Naive B cell (primary cell): ENCODE results near the gene SORCS2. TPM values are rescaled to one million over a fixed set of nuclear protein-coding genes. Genes with fewer than 3 reads are reported as not detected.

Experiments used
- ATAC-seq, 2 donors: fragments of 150-1000 bp; cut with Tn5 transposase; 2 replicates each; pipeline ENCODE4 v1.10.0; 2021; ENCODE audit warnings: low read depth in 2 of 2, mild to moderate bottlenecking in 2 of 2, moderate library complexity in 2 of 2
- DNase-seq: peaks from one replicate; pipeline ENCODE4 v3.0.0; 2022
- H3K27ac Mint-ChIP-seq, 6 donors: one replicate each; pipeline ENCODE4 v1.8.0; 2020 to 2022; ENCODE audit warnings: mild to moderate bottlenecking in 6 of 6, mixed read lengths in 6 of 6, moderate library complexity in 5 of 6, inconsistent platforms in 2 of 6
- H3K27me3 Mint-ChIP-seq, 3 donors: one replicate each; pipeline ENCODE4 v1.8.0; 2021 to 2022; ENCODE audit warnings: mixed read lengths in 3 of 3, mild to moderate bottlenecking in 1 of 3
- H3K36me3 Mint-ChIP-seq, 2 donors: one replicate each; pipeline ENCODE4 v1.8.0; 2020 to 2022; ENCODE audit warnings: mixed read lengths in 2 of 2, inconsistent platforms in 1 of 2, mild to moderate bottlenecking in 1 of 2
- H3K4me1 Mint-ChIP-seq, 3 donors: one replicate each; pipeline ENCODE4 v1.8.0; 2020 to 2022; ENCODE audit warnings: mixed read lengths in 3 of 3, inconsistent platforms in 1 of 3, mild to moderate bottlenecking in 1 of 3, moderate library complexity in 1 of 3
- H3K4me3 Mint-ChIP-seq, 8 donors: one replicate each; pipeline ENCODE4 v1.8.0; 2020 to 2022; ENCODE audit warnings: mild to moderate bottlenecking in 8 of 8, mixed read lengths in 8 of 8, moderate library complexity in 8 of 8, inconsistent platforms in 2 of 8
- H3K9me3 Mint-ChIP-seq, 7 donors: one replicate each; pipeline ENCODE4 v1.8.0; 2020 to 2022; ENCODE audit warnings: mixed read lengths in 7 of 7, mild to moderate bottlenecking in 5 of 7, inconsistent platforms in 2 of 7, moderate library complexity in 1 of 7
- polyA plus RNA-seq, 6 donors: library from polyadenylated mRNA; unstranded; fragments of 300-500 nt; fragmentation: Illumina TruSeq; gene quantifications; one replicate each; pipeline ENCODE4 v1.2.3, GENCODE V29; 2021; ENCODE audit warnings: low read depth in 6 of 6

SORCS2 gene
- polyA plus RNA-seq, 6 donors from 2014 or later = not detected

DNA sequence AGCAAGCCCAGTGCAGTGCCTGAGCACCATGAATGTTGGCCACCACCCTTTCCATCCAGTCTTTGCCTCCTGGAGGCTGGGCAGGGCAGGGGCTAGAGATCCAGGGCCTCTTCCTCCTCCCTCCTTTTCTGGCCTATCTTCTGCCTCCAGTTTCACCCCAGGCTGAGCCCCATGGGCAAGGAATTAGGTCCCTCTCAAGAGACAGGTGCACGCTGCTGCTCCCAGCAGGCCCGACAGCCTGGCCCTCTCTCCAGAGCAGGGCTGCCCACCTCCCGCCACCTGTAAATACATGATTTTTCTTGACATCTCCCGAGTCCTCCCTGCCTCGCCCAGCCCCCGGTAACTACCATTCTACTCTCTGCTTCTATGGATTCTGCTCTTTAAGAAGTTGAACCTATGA lies 299.6 kb downstream of the SORCS2 start:
- ATAC-seq (no peak), DNase-seq (no peak)
- H3K27ac Mint-ChIP-seq = peak overlapping the region in 1 of 6 donors; percentile 59
- no peaks in the 10 kb centered on the region for H3K36me3 Mint-ChIP-seq
- H3K9me3 Mint-ChIP-seq = peaks cover 0 to 19% (median 5%) of the 10 kb centered on the region in 7 donors
- H3K4me1 Mint-ChIP-seq = no peaks in the 10 kb centered on the region
- H3K4me3 Mint-ChIP-seq = no peak overlapping the region
- peaks cover 10 to 27% (median 11%) of the 10 kb centered on the region in 3 donors for H3K27me3 Mint-ChIP-seq

DNA sequence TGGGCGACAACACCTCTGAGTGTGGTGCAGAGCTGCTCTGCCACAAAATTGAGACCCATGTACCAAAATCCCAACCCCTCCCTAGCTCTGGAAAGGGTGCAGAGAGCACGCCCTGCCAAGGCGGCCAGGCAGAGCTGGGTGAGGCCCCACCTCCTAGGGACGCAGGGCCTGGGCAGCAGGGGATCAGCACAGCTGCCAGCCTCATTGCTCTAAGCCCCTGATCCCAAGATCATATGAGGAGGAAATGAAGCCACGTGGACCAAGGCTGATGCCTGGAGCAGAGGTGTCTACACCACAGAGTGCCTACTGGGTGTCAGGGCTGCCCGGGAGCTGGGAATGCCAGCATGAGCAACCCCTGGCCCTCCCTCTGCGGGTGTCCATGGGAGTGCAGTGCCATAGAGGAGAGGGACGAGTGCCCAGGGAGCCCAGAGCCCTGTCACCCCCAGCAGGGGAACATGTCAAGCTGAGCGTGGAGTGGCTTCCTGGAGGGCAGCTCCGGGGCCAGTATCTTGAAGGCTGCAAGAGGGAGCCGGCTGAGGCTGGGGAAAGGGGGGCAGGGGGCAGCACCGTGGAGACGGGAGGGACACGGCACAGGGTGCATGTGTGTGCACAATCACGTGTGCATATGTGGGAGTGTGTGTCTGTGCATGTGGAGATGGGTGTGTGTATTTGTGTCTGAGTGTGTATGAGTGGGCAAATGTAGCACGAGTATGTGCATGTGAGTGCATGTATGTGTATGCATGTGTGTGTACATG lies 306.3 kb downstream of the SORCS2 start:
- Mint-ChIP-seq H3K4me1 (peaks cover 0 to 1% (median 0%) of the 10 kb centered on the region in 3 donors), H3K9me3 (peaks cover 0 to 12% (median 2%) of the 10 kb centered on the region in 7 donors), H3K4me3 (no peak overlapping the region), H3K36me3 (no peaks in the 10 kb centered on the region), H3K27ac (no peak overlapping the region), H3K27me3 (peaks cover 0 to 14% (median 0%) of the 10 kb centered on the region in 3 donors)
- no peak for DNase-seq
- ATAC-seq = no peak

DNA sequence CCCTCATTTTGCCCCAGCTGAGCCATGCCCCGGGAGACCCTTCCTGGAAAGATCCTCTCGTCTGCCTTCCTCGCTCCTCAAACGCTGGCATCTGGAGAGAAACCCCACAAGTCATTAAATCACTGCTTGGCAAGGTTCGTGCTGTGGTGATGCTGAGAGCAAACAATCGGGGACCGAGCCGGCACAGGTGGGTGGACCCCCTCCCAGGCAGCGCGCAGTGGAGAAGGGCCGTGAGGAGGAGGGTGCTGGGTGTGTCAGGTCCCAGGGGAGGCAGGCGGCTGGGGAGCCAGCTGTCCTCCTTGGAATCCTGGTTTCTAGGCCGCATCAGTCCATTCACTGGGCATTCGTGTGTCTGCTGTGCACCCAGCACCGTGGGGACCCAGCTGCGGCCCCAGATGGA lies 307.3 kb downstream of the SORCS2 start:
- H3K27me3 Mint-ChIP-seq = peaks cover 0 to 14% (median 2%) of the 10 kb centered on the region in 3 donors
- H3K9me3 Mint-ChIP-seq = peaks cover 0 to 1% (median 0%) of the 10 kb centered on the region in 7 donors
- ATAC-seq (no peak), DNase-seq (no peak)
- no peak overlapping the region for H3K4me3 Mint-ChIP-seq
- H3K36me3 Mint-ChIP-seq = no peaks in the 10 kb centered on the region
- peaks cover 0 to 1% (median 0%) of the 10 kb centered on the region in 3 donors for H3K4me1 Mint-ChIP-seq
- no peak overlapping the region for H3K27ac Mint-ChIP-seq

DNA sequence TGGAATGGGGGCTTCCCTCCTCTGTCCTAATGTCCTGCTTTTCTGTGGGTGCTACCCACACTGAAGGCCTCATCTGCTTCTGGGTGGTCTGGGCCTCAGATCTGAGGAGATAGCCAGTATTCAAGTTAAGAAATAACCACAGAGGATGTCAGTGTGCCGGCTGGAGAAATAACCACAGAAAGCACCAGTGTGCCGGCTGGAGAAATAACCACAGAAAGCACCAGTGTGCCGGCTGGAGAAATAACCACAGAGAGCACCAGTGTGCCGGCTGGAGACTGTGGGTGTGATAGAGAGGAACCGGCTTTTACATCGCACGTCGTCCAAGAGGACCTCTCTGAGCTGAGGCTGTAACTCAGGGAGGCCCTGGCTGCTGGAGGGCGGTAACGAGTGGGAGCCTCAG lies 308.1 kb downstream of the SORCS2 start:
- Mint-ChIP-seq H3K27ac (no peak overlapping the region), H3K36me3 (no peaks in the 10 kb centered on the region), H3K4me3 (no peak overlapping the region), H3K27me3 (peaks cover 0 to 14% (median 6%) of the 10 kb centered on the region in 3 donors), H3K4me1 (peaks cover 0 to 1% (median 0%) of the 10 kb centered on the region in 3 donors), H3K9me3 (no peaks in the 10 kb centered on the region)
- DNase-seq = no peak
- no peak for ATAC-seq

DNA sequence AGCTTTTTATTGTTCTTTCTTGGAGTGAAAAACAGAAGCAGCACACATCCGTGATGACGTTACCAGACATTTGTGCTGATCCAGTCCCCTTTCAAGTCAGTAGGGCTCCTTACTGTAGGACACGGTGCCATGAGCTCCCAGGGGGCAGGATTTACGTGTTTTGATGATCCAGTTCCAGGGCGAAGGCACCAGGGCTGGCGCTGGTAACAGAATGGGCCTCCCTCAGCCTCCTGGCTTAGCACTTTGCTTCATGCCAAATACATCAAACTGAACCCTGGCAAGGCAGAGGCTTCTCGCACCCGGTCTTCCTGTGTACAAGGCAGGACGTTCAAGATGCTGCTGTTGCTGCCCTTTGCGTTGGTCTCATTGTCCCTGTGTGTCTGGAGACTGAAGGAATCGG lies 309.0 kb downstream of the SORCS2 start:
- no peak overlapping the region for H3K4me3 Mint-ChIP-seq
- H3K9me3 Mint-ChIP-seq = no peaks in the 10 kb centered on the region
- peaks cover 0 to 14% (median 6%) of the 10 kb centered on the region in 3 donors for H3K27me3 Mint-ChIP-seq

DNA sequence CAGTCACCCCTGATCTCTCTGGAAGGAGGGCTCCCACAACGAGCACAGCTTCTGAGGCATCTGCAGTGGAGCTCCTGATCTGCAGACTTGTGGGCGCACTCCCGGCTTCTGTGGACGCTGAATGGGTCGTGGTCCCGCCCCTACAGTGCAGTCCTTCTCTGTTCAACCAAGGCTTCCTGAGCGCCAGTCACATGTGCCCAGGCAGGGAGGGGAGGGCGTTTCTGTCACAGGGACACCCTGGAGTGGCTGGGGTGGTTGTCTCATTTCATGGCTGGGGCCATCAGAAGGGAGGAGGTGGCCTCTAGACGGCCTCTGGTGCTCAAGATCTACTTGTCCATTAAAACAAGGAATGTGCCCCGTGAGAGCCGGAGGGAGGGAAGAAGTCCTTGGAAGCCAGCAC lies 309.5 kb downstream of the SORCS2 start:
- Mint-ChIP-seq H3K4me1 (peaks cover 0 to 1% (median 0%) of the 10 kb centered on the region in 3 donors), H3K4me3 (no peak overlapping the region), H3K27me3 (peaks cover 0 to 14% (median 6%) of the 10 kb centered on the region in 3 donors), H3K27ac (no peak overlapping the region), H3K36me3 (no peaks in the 10 kb centered on the region), H3K9me3 (no peaks in the 10 kb centered on the region)
- no peak for DNase-seq
- no peak for ATAC-seq

More for the DNA sequence above, 309.0 kb downstream of the SORCS2 start:
- Mint-ChIP-seq H3K36me3 (no peaks in the 10 kb centered on the region), H3K4me1 (peaks cover 0 to 1% (median 0%) of the 10 kb centered on the region in 3 donors), H3K27ac (no peak overlapping the region)
- ATAC-seq (no peak), DNase-seq (no peak)

DNA sequence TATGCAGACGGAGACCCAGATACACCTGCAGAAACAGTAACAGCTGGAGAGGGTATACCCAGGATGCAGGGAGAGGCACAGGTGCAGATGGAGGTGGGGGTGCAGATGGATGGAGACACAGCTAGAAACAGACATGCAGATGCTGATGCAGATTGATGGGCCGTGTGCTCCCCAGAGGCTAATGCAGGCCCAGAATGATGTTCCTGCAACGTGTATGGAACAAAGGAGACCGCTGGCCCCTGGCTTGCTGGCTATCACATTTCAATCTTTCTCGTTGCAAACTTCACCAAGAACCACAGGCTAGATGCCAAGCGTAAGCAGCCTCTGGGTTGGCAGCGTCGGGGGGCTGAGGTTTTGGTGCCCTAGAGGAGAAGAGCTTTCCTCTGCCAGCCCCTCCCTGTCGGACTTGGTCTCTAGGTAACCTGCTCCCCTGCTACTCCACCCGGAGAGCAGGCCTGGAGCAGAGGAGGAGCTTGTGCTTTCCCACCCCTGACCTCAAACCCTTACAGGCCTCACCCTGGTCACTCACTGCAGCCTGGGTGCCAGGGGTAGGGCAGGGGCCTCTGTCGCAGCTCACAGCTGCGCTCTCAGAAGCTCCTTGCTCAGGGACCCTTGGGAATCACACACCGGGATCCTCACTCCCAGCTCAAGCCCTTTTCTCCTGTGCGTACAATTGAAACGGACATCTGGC lies 311.4 kb downstream of the SORCS2 start:
- peaks cover 3 to 19% (median 7%) of the 10 kb centered on the region in 3 donors for H3K27me3 Mint-ChIP-seq
- peaks cover 6 to 13% (median 13%) of the 10 kb centered on the region in 3 donors for H3K4me1 Mint-ChIP-seq
- ATAC-seq (no peak), DNase-seq (no peak)
- H3K9me3 Mint-ChIP-seq = no peaks in the 10 kb centered on the region
- no peak overlapping the region for H3K4me3 Mint-ChIP-seq
- H3K27ac Mint-ChIP-seq = no peak overlapping the region
- H3K36me3 Mint-ChIP-seq = no peaks in the 10 kb centered on the region

DNA sequence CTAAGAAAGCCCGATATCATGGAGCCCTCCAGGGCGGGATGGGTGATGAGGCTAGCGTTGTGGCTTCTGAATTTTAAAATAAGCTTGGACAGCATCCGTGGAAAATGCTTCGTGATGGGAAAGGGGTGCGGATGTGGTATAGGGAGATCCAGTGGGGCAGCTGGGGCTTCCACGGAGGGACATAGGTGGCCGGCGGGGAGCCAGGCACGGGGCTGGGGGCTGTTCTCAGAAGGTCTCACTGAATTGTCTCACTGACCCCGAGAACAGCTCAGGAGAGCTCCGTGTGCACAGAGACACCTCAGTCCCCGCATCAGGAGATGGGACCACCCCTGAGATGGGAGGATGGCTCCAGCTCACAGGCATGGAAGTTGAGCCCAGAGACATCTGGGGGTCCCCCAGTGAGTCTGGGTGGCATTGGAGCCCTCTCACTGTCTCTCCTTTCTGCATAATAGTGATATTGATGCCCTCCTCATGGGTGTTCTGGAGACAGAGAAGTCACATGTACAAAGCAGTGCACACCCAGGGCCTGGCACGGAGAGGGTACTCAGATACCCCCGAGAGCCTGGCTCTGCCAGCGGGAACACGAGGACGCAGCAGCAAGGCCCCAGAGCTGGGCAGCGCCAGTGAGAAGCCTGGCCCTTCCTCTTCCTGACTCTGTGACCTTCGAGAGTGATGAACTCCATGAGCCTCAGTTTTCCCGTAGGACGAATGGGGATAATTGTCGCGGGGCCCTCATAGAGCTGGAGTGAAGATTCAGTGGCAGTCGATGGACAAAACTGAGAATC lies 313.0 kb downstream of the SORCS2 start:
- DNase-seq = no peak

DNA sequence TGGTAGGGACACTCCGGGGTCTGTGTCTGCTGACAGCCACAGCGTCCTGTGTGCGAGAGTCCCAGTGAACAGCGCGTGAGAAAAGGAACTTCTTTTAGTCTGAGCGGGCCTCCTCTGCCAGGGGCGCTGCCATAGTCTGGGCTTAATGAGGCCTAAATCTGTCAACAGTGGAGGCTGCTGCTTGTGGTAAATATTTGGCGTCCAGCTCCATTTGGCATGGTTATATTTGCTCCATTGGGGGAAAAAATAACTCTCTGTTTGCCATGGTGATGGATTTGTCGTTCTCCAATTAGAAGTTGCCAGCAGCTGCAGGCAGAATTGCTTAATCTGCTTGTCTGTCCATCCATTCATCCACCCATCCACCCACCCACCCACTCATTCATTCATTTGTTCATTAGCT lies 313.8 kb downstream of the SORCS2 start:
- DNase-seq (no peak), ATAC-seq (no peak)
- H3K36me3 Mint-ChIP-seq = no peaks in the 10 kb centered on the region
- H3K4me1 Mint-ChIP-seq = peaks cover 6 to 20% (median 18%) of the 10 kb centered on the region in 3 donors
- H3K27ac Mint-ChIP-seq = no peak overlapping the region
- H3K4me3 Mint-ChIP-seq = no peak overlapping the region
- peaks cover 0 to 2% (median 0%) of the 10 kb centered on the region in 7 donors for H3K9me3 Mint-ChIP-seq
- H3K27me3 Mint-ChIP-seq = peaks cover 3 to 19% (median 19%) of the 10 kb centered on the region in 3 donors

More for the DNA sequence above, 313.0 kb downstream of the SORCS2 start:
- Mint-ChIP-seq H3K27me3 (peaks cover 3 to 13% (median 12%) of the 10 kb centered on the region in 3 donors), H3K4me3 (no peak overlapping the region), H3K36me3 (no peaks in the 10 kb centered on the region), H3K4me1 (peaks cover 6 to 18% (median 16%) of the 10 kb centered on the region in 3 donors), H3K27ac (no peak overlapping the region), H3K9me3 (no peaks in the 10 kb centered on the region)
- no peak for ATAC-seq

DNA sequence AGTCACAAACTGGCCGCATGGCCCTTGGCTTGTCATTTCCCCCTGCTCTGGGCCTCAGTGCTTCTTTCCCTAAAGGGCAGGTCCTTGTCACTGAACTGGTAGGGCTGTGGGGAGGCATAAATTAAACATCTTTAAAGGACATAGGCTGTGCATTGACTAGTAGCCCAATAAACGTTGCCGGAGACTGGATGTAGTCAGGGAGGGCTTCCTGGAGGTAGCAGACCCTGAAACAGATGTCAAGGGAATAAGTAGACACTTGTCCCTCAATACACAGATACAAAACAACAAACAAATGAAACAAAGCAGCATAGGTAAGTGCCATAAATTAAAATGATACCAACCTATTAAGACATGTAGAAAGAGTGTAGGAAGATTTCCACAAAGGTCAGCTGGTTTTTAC lies 314.2 kb downstream of the SORCS2 start:
- ATAC-seq (no peak), DNase-seq (no peak)
- Mint-ChIP-seq H3K27ac (no peak overlapping the region), H3K9me3 (peaks cover 0 to 2% (median 0%) of the 10 kb centered on the region in 7 donors), H3K27me3 (peaks cover 3 to 23% (median 22%) of the 10 kb centered on the region in 3 donors), H3K4me3 (no peak overlapping the region), H3K4me1 (peaks cover 6 to 21% (median 18%) of the 10 kb centered on the region in 3 donors), H3K36me3 (no peaks in the 10 kb centered on the region)

DNA sequence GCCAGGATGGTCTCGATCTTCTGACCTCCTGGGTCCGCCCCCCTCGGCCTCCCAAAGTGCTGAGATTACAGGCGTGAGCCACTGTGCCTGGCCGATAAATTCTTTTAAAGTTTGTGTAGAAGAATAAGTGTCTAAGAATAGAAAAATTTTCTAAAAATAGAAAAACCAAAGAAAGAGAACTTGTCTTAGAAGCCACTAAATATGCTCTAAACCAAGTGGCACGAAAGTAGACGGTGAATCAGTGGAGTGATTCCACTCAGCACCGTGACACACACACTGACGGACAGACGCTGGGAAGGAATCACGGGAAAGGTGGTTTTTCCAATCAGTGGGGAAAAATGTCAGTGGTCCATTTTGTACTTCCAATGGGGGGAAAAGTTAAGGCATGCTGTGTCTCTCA lies 315.0 kb downstream of the SORCS2 start:
- Mint-ChIP-seq H3K4me3 (peak overlapping the region in 2 of 8 donors; percentile 23 to 61), H3K9me3 (peaks cover 0 to 2% (median 0%) of the 10 kb centered on the region in 7 donors), H3K27ac (peak overlapping the region in 2 of 6 donors; percentile 52 to 87), H3K4me1 (peaks cover 6 to 21% (median 18%) of the 10 kb centered on the region in 3 donors), H3K36me3 (no peaks in the 10 kb centered on the region), H3K27me3 (peaks cover 3 to 27% (median 20%) of the 10 kb centered on the region in 3 donors)
- ATAC-seq (no peak), DNase-seq (no peak)

DNA sequence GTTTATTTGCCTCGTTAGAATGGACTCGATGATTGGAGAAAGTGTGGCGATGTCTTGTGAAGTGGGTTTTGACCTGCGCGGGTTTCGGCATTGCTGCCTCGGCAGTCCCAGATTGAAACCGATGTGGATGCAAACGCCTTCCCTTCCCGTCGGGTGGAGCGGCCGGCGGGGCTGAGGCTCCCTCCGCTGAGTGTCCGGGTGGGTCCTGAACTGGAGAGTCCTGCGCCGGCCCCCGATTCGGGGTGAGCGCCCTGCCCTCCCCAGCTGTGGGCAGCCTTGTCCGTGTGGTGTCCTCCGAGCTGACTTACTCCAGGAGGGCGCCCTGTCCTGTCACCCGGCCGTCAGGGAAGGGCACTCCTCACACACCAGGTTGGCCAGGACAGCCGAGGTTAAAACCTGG lies 317.7 kb downstream of the SORCS2 start:
- Mint-ChIP-seq H3K9me3 (peaks cover 0 to 2% (median 0%) of the 10 kb centered on the region in 7 donors), H3K4me1 (peaks cover 6 to 21% (median 18%) of the 10 kb centered on the region in 3 donors), H3K4me3 (no peak overlapping the region), H3K27me3 (peaks cover 3 to 22% (median 19%) of the 10 kb centered on the region in 3 donors), H3K36me3 (no peaks in the 10 kb centered on the region), H3K27ac (no peak overlapping the region)
- ATAC-seq (no peak), DNase-seq (no peak)

DNA sequence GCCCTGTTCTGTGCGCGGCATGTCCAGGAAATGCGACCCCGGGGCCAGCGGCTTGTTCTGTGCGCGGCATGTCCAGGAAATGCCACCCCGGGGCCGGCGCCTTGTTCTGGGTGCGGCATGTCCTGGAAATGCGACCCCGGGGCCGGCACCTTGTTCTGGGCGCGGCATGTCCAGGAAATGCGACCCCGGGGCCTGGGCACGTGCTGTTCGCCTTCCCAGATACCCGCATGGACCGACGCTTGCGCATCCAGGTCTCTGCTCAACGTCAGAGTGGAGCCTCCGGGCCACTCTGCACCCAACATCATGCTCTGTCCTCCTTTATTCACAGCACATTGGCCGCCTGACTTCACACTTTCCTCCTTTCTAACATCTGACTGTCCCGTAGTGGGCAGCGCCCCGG lies 318.2 kb downstream of the SORCS2 start:
- Mint-ChIP-seq H3K27me3 (peaks cover 3 to 22% (median 19%) of the 10 kb centered on the region in 3 donors), H3K9me3 (peaks cover 0 to 2% (median 0%) of the 10 kb centered on the region in 7 donors), H3K4me1 (peaks cover 6 to 21% (median 18%) of the 10 kb centered on the region in 3 donors), H3K27ac (no peak overlapping the region), H3K4me3 (no peak overlapping the region), H3K36me3 (no peaks in the 10 kb centered on the region)
- DNase-seq = no peak
- no peak for ATAC-seq
